OCI-LY7 (cell line): ENCODE measurements around the gene SLC6A6. TPM values are rescaled to one million over a fixed set of nuclear protein-coding genes. Genes with fewer than 3 reads are reported as not detected.

Experiments used
- BruUV-seq: library from RNA; stranded (reverse); fragments of 400-500 nt; replicated peaks from 2 replicates; lab custom pipeline; 2021; lab: Mats Ljungman, UMichigan
- CTCF ChIA-PET: fragments of 300-600 bp; sonication (Branson Sonifier 250); formaldehyde crosslinking; loops from one replicate; lab custom pipeline; 2022; ENCODE audit warnings: antibody characterized with exemption; ENCODE audit not compliant: unreplicated experiment; lab: Charles Lee
- POLR2A ChIA-PET: fragments of 300-600 bp; sonication (Branson Sonifier 250); formaldehyde crosslinking; loops from one replicate; lab custom pipeline; 2022; ENCODE audit warnings: antibody characterized with exemption; lab: Charles Lee
- DNase-seq: peaks from one replicate; pipeline ENCODE4 v3.0.0-alpha.2; 2015; ENCODE audit warnings: low spot score
- H2AFZ ChIP-seq: fragments of 200-600 bp; sonication (generic), shearing (Covaris generic); 2 replicates; pipeline ENCODE4 v1.6.1; 2014; ENCODE audit warnings: mild to moderate bottlenecking, antibody characterized with exemption, low read length, moderate library complexity
- H3K27ac ChIP-seq: fragments of 200-600 bp; sonication (generic); 2 replicates; pipeline ENCODE4 v1.5.1; 2014; ENCODE audit warnings: mixed run types, low read depth, mild to moderate bottlenecking, moderate library complexity, low read length, inconsistent platforms; ENCODE audit not compliant: poor library complexity, severe bottlenecking
- H3K36me3 ChIP-seq: fragments of 200-600 bp; sonication (generic); 2 replicates; pipeline ENCODE4 v1.6.1; 2014; ENCODE audit warnings: mild to moderate bottlenecking, antibody characterized with exemption, low read length, moderate library complexity, mixed read lengths; ENCODE audit not compliant: insufficient read depth
- H3K4me1 ChIP-seq: fragments of 200-600 bp; sonication (generic); 2 replicates; pipeline ENCODE4 v1.5.1; 2014; ENCODE audit warnings: mild to moderate bottlenecking, low read length; ENCODE audit not compliant: insufficient read depth, poor library complexity, severe bottlenecking
- H3K4me2 ChIP-seq: fragments of 200-600 bp; sonication (generic); 2 replicates; pipeline ENCODE4 v1.6.1; 2014; ENCODE audit warnings: mild to moderate bottlenecking, low read length
- H3K4me3 ChIP-seq: fragments of 200-600 bp; sonication (generic); 2 replicates; pipeline ENCODE4 v1.5.1; 2014; ENCODE audit warnings: mild to moderate bottlenecking, low read depth, low read length; ENCODE audit not compliant: poor library complexity, severe bottlenecking
- H3K79me2 ChIP-seq: fragments of 200-600 bp; sonication (generic); 2 replicates; pipeline ENCODE4 v1.6.1; 2016; ENCODE audit warnings: low read depth, mild to moderate bottlenecking, low read length, moderate library complexity, mixed read lengths; ENCODE audit not compliant: insufficient read depth
- H3K9me2 ChIP-seq: fragments of 200-600 bp; sonication (generic); 2 replicates; pipeline ENCODE4 v1.6.1; 2016; ENCODE audit warnings: mild to moderate bottlenecking, low read length, mixed read lengths; ENCODE audit not compliant: insufficient read depth
- H3K9me3 ChIP-seq: fragments of 200-600 bp; sonication (generic); 2 replicates; pipeline ENCODE4 v1.6.1; 2014; ENCODE audit warnings: mild to moderate bottlenecking, mixed run types, low read length, mixed read lengths
- H4K20me1 ChIP-seq: fragments of 200-600 bp; sonication (generic); 2 replicates; pipeline ENCODE4 v1.6.1; 2014; ENCODE audit warnings: mild to moderate bottlenecking, antibody characterized with exemption, low read length, moderate library complexity, mixed read lengths; ENCODE audit not compliant: insufficient read depth
- EZH2phosphoT487 ChIP-seq: fragments of 200-600 bp; sonication (generic); IDR thresholded peaks from 2 replicates; pipeline ENCODE4 v1.6.1; 2018; ENCODE audit warnings: low read depth, borderline replicate concordance, mild to moderate bottlenecking, mixed run types, antibody characterized with exemption, low read length, moderate library complexity, mixed read lengths
- intact Hi-C: fragments of 100-400 bp; cut with micrococcal nuclease; formaldehyde crosslinking; loops from one replicate; pipeline ENCODE4 v1.10.0; 2022; ENCODE audit not compliant: unreplicated experiment
- total RNA-seq, 2 experiments: library from RNA; depleted of rRNA in 1 of 2; stranded (reverse); fragments of >200 nt in 1 of 2; shearing (Covaris generic) in 1 of 2; gene quantifications; 2 replicates each; pipeline ENCODE4 v1.2.3, GENCODE V29; 2014 to 2022
- TF ChIP-seq, protein P1 (sequence below): fragments of 200-600 bp; sonication (generic); conservative IDR thresholded peaks from 2 replicates; pipeline ENCODE4 v1.5.1; 2014; ENCODE audit warnings: mild to moderate bottlenecking, antibody characterized with exemption, low read length, moderate library complexity, mixed read lengths

Gene SLC6A6
- total RNA-seq, 2 experiments from 2014 or later, result 43.0 to 51.8 TPM

DNA sequence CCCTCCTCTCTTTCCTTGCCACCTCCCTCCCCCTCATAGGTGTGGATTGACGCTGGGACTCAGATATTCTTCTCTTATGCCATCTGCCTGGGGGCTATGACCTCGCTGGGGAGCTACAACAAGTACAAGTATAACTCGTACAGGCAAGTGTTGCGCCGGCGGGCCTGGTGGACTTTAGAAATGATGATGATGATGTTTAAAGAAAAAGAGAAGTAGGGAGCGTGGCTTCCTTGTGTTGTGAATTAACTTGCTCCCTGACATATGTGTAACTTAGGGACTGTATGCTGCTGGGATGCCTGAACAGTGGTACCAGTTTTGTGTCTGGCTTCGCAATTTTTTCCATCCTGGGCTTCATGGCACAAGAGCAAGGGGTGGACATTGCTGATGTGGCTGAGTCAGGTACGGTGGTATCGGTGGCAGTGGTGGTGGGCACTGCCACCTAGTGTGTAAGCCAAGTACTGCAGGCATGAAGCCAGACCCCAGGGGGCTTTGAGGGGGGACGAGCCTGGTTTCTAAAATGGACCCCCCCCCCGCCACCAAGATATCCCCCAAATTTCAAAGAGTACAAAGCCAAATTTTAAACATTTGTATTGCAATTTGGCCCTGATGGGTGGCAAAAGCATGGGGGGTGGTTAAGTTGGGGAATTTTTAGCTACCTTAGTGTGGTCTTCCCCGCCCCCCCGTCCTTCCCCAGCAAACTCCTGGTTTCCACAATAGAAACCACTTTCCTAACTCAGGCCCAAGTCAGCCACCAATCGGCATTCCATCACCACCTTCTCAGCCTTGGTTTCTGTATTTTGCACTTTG lies 65.6 kb downstream of the SLC6A6 start:
- H2AFZ ChIP-seq, result no peak overlapping the region
- POLR2A ChIA-PET, result interaction anchor here (0.7 to 1.1 kb wide), 3 partner anchors 257 to 327 kb away, joined by 3 to 5 read pairs (median 3); no protein-coding TSS in a partner anchor
- H4K20me1 ChIP-seq, result no peaks in the 10 kb centered on the region
- H3K9me2 ChIP-seq, result no peaks in the 10 kb centered on the region
- no peaks in the 10 kb centered on the region for H3K9me3 ChIP-seq
- TF ChIP-seq, protein P1, sequence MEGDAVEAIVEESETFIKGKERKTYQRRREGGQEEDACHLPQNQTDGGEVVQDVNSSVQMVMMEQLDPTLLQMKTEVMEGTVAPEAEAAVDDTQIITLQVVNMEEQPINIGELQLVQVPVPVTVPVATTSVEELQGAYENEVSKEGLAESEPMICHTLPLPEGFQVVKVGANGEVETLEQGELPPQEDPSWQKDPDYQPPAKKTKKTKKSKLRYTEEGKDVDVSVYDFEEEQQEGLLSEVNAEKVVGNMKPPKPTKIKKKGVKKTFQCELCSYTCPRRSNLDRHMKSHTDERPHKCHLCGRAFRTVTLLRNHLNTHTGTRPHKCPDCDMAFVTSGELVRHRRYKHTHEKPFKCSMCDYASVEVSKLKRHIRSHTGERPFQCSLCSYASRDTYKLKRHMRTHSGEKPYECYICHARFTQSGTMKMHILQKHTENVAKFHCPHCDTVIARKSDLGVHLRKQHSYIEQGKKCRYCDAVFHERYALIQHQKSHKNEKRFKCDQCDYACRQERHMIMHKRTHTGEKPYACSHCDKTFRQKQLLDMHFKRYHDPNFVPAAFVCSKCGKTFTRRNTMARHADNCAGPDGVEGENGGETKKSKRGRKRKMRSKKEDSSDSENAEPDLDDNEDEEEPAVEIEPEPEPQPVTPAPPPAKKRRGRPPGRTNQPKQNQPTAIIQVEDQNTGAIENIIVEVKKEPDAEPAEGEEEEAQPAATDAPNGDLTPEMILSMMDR, result peak; percentile 92
- TF ChIP-seq EZH2phosphoT487, result no peak
- peaks cover 97% of the 10 kb centered on the region for H3K36me3 ChIP-seq
- no peak overlapping the region for H3K27ac ChIP-seq
- no peak overlapping the region for H3K4me3 ChIP-seq
- no peaks in the 10 kb centered on the region for H3K79me2 ChIP-seq
- no peak overlapping the region for H3K4me2 ChIP-seq
- H3K4me1 ChIP-seq, result no peaks in the 10 kb centered on the region
- DNase-seq, result peak; percentile 53
- intact Hi-C loops, result loop anchor here (1.0 to 2.0 kb wide), 5 partner anchors 37 to 265 kb away; partner anchors contain the start of gene SLC6A6
- no TSS peak for BruUV-seq
- CTCF ChIA-PET, result no interaction called here

DNA sequence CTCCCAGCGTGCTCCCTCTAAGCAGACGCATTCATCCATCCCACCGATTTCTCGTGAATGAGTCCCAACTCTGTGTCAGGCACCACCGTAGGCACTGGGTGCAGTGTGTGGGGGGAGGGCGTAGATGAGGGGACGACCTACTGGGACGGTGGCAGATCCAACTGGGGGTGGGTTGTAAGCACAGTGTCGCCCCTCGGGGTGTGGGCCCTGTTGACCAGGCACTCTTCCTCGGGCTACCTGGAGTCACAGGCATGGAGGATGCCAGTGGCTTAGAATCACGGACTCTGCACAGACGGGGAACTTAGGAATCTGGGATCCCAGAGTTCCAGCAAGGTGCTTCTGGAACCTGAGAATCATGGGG lies 66.2 kb downstream of the SLC6A6 start:
- Histone ChIP-seq H3K9me3 (no peaks in the 10 kb centered on the region), H3K4me1 (no peaks in the 10 kb centered on the region), H3K4me2 (no peak overlapping the region), H3K36me3 (peaks cover 97% of the 10 kb centered on the region), H3K4me3 (no peak overlapping the region), H2AFZ (no peak overlapping the region), H3K9me2 (no peaks in the 10 kb centered on the region), H4K20me1 (no peaks in the 10 kb centered on the region), H3K27ac (no peak overlapping the region), H3K79me2 (no peaks in the 10 kb centered on the region)
- ChIA-PET CTCF (no interaction called here), POLR2A (interaction anchor here (0.7 kb wide), 2 partner anchors 258 to 326 kb away, joined by 3 to 5 read pairs; no protein-coding TSS in a partner anchor)
- BruUV-seq, result no TSS peak
- intact Hi-C loops, result loop anchor here (1.0 to 2.0 kb wide), 5 partner anchors 38 to 266 kb away; partner anchors contain the start of gene SLC6A6
- TF ChIP-seq, protein P1, result no peak
- TF ChIP-seq EZH2phosphoT487, result no peak
- DNase-seq, result no peak

DNA sequence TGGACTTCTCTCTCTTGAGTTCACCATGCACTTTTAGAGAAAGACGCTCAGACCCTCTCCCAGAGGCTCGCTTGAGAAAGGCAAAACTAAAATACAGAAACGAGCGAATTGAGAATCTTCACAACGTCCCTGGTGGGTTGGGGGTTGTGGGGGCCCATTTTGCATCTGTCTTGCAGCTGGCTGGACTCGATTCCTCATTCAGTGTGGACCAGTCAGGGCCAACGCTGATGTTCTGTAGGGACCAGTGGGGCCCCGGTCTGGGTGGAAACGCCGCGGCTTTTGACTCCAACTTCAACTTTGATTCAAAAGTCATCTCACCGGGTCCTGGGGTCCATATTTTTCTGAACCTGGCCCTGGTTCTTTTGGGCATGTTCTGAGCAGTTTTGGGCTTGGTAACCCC lies 68.1 kb downstream of the SLC6A6 start:
- TF ChIP-seq, protein P1, result no peak
- no peak for TF ChIP-seq EZH2phosphoT487
- CTCF ChIA-PET, result interaction anchor here (0.6 kb wide), 1 partner anchor 239 kb away, joined by 4 read pairs; no protein-coding TSS in a partner anchor
- Histone ChIP-seq H4K20me1 (no peaks in the 10 kb centered on the region), H3K27ac (no peak overlapping the region), H2AFZ (no peak overlapping the region), H3K36me3 (peaks cover 93% of the 10 kb centered on the region), H3K4me2 (no peak overlapping the region), H3K4me3 (no peak overlapping the region), H3K9me3 (no peaks in the 10 kb centered on the region), H3K79me2 (no peaks in the 10 kb centered on the region), H3K9me2 (no peaks in the 10 kb centered on the region), H3K4me1 (no peaks in the 10 kb centered on the region)
- no TSS peak for BruUV-seq
- no peak for DNase-seq
- intact Hi-C loops, result no loop called here
- POLR2A ChIA-PET, result interaction anchor here (0.7 kb wide), 1 partner anchor 129 kb away, joined by 3 read pairs; no protein-coding TSS in a partner anchor
